ENCODE data around the gene GARIN6. TPM values are rescaled to one million over a fixed set of nuclear protein-coding genes. Genes with fewer than 3 reads are reported as not detected.

Gene GARIN6
- not detected for total RNA-seq

- DNase-seq (ENCODE audit: extremely low spot score in 2 of 2) = no peak
- no peaks in the 10 kb centered on the region for H3K36me3 ChIP-seq
- H3K27me3 ChIP-seq = no peaks in the 10 kb centered on the region
- TF ChIP-seq POLR2AphosphoS5 (IDR thresholded peaks at IDR 0.05; ENCODE audit: insufficient read depth in 1 of 2, low read depth in 1 of 2) (no peak), CTCF (IDR thresholded peaks at IDR 0.05) (no peak)
- intact Hi-C loops (cut with DNase I) = no loop called here
- no peaks in the 10 kb centered on the region for H3K9me3 ChIP-seq
- no peak within 1 kb of the TSS for H3K4me3 ChIP-seq
- H3K4me1 ChIP-seq = no peaks in the 10 kb centered on the region
- no peak within 1 kb of the TSS for H3K27ac ChIP-seq
Observed at GRCh38 chr12:99647453-99647852, at the start of gene GARIN6. GARIN6 (plus strand) TSS chr12:99647753; CDS start chr12:99648175, 422 bp downstream.

- Histone ChIP-seq H3K27me3 (no peaks in the 10 kb centered on the region), H3K9me3 (no peaks in the 10 kb centered on the region), H3K4me3 (no peak overlapping the region), H3K4me1 (no peaks in the 10 kb centered on the region), H3K36me3 (no peaks in the 10 kb centered on the region), H3K27ac (no peak overlapping the region)
- no peak for DNase-seq (ENCODE audit: extremely low spot score in 2 of 2)
- TF ChIP-seq POLR2AphosphoS5 (IDR thresholded peaks at IDR 0.05; ENCODE audit: insufficient read depth in 1 of 2, low read depth in 1 of 2) (no peak), CTCF (IDR thresholded peaks at IDR 0.05) (no peak)
- intact Hi-C loops (cut with DNase I) = no loop called here
Observed at GRCh38 chr12:99598785-99599184, 48.8 kb upstream of the GARIN6 start.

- no peaks in the 10 kb centered on the region for H3K4me1 ChIP-seq
- intact Hi-C loops (cut with DNase I) = no loop called here
- H3K27me3 ChIP-seq = no peaks in the 10 kb centered on the region
- DNase-seq (ENCODE audit: extremely low spot score in 2 of 2) = no peak
- no peak overlapping the region for H3K4me3 ChIP-seq
- TF ChIP-seq POLR2A (IDR thresholded peaks at IDR 0.05) (no peak), POLR2AphosphoS5 (IDR thresholded peaks at IDR 0.05; ENCODE audit: insufficient read depth in 1 of 2, low read depth in 1 of 2) (no peak), CTCF (IDR thresholded peaks at IDR 0.05) (no peak)
- no peaks in the 10 kb centered on the region for H3K9me3 ChIP-seq
- H3K27ac ChIP-seq = no peak overlapping the region
- H3K36me3 ChIP-seq = no peaks in the 10 kb centered on the region
Observed at GRCh38 chr12:99600388-99600787, 47.2 kb upstream of the GARIN6 start.

GRCh38 chr12:99609455-99610181 is 37.9 kb upstream of the GARIN6 start:
- TF ChIP-seq CTCF (IDR thresholded peaks at IDR 0.05) = no peak
- no peak for TF ChIP-seq POLR2A (IDR thresholded peaks at IDR 0.05)
- TF ChIP-seq POLR2AphosphoS5 (IDR thresholded peaks at IDR 0.05; ENCODE audit: insufficient read depth in 1 of 2, low read depth in 1 of 2) = no peak
- H3K4me1 ChIP-seq = no peaks in the 10 kb centered on the region
- H3K4me3 ChIP-seq = no peak overlapping the region
- no peaks in the 10 kb centered on the region for H3K27me3 ChIP-seq
- intact Hi-C loops (cut with DNase I) = no loop called here
- no peak for DNase-seq (ENCODE audit: extremely low spot score in 2 of 2)
- no peaks in the 10 kb centered on the region for H3K9me3 ChIP-seq
- H3K36me3 ChIP-seq = no peaks in the 10 kb centered on the region
- no peak overlapping the region for H3K27ac ChIP-seq

GRCh38 chr12:99611117-99611516 is 36.4 kb upstream of the GARIN6 start:
- H3K27ac ChIP-seq = no peak overlapping the region
- H3K36me3 ChIP-seq = no peaks in the 10 kb centered on the region
- no peaks in the 10 kb centered on the region for H3K27me3 ChIP-seq
- intact Hi-C loops (cut with DNase I) = no loop called here
- H3K4me1 ChIP-seq = no peaks in the 10 kb centered on the region
- no peak overlapping the region for H3K4me3 ChIP-seq
- TF ChIP-seq POLR2AphosphoS5 (IDR thresholded peaks at IDR 0.05; ENCODE audit: insufficient read depth in 1 of 2, low read depth in 1 of 2) (no peak), CTCF (IDR thresholded peaks at IDR 0.05) (no peak), POLR2A (IDR thresholded peaks at IDR 0.05) (no peak)
- H3K9me3 ChIP-seq = no peaks in the 10 kb centered on the region
- no peak for DNase-seq (ENCODE audit: extremely low spot score in 2 of 2)

Data from vagina (tissue), 2 donors.